ENCODE results near the gene ZSWIM3.

ZSWIM3 gene

DNA sequence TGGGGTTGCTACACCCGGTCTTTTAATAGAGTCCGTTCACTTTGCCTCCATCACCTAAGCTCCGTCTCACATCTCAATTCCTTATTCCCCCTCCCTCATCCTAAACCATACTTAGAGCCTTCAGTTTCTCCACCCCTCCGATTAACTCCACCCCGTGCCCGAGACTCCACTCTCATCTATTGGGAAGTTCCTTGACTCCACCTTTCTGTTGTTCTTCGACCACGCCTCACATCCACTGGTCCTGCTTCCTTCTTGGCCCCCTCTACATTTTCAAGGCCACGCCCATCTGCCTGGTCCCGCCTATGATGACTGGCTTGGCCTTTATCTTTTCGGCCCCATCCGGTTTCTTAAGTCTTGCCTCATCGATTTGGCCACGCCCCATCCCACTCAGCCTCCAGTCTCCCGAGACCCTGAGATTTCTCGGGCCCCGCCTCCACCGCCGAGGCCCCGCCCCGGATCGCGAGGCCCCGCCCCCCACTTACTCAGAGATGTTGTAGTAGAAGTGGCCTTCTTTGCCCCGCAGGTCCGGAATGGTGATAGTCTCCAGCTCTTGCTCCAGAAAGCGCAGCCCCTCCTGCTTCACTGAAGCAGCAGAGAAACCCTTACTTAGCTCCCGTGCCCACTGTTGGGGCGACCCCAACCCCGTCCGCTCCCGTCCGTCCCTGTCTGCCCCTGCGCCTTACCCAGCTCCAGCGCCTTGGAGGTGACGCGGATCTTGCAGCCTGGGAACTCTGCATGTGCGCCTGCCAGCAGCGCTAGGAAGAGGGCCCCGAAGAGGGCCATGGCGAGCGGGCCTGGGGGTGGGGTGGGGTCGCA lies 53.5 kb downstream of the ZSWIM3 start:
- peak; percentile 50 to 74 (median 70) for DNase-seq

DNA sequence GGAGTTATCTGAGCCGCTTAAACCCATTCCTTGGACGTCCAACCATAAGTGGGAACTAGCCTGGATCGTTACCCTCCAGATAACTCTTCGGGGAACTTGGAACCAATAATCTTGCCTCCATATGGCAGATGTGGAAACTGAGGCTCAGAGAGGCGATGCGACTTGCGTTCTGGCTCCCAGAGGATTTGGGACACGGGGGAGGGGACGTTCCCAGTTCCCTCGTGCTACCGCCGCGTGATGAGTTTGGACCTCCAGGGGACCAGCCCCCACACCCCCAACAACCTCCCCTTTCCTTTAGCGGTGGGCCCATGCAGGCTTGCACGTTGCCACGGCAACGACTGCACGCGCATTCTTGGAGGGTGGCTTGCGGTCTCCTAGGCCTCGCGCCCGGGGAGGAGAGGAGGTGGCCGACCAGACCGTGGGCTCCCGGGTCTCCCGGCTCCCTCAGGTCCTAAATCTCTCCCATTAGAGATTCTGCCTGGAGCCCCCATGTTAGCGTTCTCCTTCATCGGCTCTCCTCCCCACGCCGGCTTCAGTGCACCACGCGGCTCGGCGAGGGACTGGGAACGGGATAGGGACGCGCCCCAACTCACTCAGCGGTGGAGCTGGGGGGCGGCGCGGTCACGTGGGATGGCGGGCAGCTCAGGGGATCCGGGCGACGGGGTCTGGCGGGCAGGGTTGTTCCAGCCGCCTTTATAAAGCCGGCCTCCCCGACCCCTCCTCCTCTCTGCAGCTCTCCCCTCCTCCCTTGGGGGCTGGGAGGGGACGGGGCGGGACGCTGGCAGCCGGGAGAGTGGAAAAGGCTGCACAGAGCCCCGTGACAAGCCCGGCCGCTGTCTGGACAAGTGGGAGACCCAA lies 54.3 kb downstream of the ZSWIM3 start, which contains the start of gene PLTP:
TSS of gene PLTP (minus strand) at position 670 of the 858 bp plus-strand sequence. CDS start 703 bp downstream, outside the sequence.
- peak in 1 of 4 experiments; percentile 7 for DNase-seq

DNA sequence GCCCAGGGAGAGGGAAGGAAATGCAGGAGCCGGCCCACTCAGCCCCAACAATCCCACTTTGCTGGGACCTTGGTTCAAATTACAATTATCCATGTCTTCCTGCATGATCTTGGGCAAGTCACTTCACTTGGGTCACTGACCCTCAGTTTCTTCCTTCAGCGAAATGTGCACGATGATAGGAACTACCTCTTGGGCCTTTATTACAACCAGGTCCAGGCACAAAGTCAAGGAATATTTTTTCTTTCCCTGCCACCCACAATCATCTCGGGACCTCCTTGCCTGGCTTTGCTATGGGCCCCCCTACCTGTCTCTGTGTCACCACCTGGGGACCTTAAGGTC lies 54.9 kb downstream of the ZSWIM3 start:
- DNase-seq: no peak

DNA sequence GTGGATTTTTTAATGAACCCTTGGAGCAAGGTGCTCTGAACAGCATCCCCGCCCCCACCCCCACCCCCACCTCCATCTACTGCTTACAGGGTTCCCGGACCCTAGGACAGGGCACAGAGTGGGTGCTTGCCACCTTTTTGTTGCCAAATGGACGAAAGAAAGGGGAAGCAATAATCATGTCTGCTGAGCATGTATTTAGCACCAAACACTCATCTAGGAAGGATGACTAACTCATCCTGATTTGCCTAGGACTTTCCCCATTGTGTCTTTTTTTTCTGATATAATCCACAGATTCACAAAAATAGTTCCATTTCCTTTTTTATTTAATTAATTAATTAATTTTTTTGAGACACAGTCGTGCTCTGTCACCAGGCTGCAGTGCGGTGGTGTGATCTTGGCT lies 55.7 kb downstream of the ZSWIM3 start:
- no peak for DNase-seq

DNA sequence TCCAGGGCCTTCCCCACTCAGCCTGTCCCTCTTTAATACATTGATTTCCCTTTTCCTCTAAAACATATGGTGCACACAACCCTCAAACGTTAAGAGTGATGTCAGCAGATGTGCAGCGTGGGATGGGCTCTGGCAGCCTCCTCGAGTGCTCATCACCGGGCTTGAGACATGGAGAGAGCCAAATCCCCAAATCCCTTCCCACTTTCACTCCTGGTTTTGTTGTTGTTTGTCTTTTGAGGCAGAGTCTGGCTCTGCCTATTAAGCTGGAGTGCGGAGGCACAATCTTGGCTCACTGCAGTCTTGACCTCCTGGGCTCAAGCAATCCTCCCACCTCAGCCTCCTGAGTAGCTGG lies 60.4 kb downstream of the ZSWIM3 start:
- no peak for DNase-seq

DNA sequence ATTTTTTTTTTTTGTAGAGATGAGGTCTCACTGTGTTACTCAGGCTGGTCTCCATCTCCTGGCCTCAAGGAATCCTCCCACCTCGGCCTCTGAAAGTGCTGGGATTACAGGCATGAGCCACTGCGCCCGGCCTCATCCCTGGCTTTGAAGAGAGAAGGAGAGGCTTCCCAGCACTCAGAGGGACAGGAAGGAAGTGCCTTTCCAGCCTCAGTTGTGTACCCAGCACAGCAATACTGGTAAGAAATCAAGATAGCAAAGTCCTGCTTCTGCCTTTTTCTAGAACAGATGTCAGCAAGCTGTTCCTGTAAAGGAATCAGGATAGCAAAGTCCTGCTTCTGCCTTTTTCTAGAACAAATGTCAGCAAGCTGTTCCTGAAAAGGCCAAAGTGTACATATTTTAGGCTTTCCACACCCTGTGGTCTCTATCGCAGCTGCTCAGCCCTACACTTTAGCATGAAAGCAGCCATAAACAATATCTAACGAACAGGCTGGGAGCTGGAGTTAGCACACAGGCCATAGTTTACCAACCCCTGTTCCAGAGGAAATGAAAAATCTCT lies 60.8 kb downstream of the ZSWIM3 start:
- DNase-seq: no peak

DNA sequence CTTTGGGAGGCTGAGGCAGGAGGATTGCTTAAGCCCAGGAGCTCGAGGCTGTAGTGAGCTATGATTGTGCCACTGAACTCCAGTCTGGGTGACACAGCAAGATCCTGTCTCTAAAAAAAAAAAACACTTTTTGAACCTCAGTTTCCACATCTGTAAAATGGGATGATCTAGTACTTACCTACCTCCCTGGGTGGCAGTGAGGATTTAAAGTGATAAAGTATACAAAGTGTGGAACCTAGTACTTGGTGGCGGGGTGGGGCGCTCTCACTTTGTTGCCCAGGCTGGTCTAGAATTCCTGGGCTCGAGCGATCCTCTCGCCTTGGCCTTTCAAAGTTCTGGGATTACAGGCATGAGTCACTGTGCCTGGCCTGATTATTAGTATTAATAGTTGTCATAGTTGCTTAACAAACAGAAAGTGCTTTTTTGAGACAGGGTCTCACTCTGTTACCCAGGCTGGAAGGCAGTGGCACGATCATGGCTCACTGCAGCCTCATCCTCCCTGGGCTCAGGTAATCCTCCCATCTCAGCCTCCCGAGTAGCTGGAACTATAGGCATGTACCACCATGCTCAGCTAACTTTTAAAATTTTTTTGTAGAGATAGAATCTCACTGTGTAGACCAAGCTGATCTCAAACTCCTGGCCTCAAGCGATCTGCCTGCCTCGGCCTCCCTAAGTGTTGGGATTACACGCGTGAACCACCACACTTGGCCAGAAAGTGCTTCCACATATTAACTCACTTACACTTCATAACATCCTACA lies 61.5 kb downstream of the ZSWIM3 start:
- no peak for DNase-seq

DNA sequence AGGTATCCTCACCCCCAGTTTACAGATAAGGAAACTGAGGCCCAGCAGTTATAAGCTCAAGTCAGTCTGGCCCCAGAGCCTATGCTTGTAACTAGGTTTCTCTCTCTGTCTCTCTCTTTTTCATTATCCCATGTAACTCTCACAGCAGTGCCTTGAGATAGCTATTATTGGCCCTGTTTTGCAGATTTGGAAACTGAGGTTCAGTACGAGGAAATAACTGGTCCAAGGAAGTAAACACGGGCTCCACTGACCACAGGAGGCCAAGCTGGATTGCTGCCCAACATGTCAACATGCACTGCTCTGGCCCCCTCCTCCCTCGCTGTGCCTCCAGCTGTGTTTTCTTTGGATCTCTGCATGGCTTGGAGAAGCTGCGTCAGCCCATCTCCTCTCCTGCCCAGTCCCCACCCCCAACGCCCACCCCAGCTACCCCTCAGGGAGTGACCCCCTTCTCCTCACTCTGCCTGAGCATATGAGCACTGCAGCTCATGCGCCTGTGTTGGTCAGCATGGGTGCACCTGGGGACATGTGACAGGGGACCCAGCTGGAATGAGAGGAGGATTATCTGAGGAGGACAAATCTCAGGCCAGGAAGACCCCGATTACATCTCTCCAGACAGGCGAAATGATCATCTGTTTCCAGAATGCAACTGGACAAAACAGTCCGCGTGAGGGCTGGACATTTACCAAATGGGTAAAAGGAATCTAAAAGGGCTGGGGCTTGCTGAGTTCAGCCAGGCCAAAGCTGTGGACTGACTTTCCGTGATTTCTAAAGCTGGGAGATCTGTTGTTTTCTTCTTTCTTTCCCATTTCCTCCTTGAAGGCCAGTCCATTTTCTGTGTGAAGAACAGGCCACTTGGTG lies 62.4 kb downstream of the ZSWIM3 start:
- no peak for DNase-seq

DNA sequence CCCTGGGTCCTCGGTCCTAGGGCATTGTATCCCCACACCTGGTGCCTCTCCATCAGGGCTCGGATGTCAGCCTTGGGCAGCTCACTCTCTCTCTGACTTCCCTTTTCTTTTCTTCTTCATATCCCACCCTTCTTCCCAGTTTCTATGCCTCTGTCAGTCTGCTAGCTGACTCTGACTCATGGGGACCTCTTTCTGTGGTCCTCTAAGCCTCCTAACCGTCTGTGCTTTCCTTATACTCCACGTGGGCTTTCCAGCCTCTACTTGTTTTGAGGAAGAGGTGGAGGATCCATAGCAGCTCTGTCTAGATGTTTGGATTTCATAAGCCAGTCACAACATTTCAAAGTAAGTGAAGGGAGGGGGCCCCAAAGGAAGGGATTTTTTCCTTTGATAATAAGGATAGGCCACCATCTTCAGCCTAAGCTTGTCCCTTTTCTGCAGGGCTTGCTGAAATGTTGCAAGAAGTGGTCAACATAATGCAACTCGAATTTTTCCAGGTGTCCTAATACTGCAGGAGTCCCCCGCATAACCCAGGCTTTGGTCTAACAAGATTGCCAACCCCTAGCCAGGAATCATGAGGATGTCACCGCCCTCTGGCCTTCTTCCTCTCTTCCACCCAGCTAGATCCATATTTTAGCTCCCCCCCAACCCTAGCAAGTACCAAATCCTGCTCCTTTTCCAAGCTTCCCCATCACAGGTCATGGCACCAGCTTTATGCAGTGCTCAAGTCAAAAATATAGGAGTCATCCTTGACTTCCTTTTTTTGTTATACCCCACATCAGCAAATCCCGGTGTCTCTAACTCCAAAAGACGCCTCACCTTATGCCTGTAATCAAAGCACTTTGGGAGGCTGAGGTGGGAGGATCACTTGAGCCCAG lies 63.3 kb downstream of the ZSWIM3 start:
- no peak for DNase-seq

DNA sequence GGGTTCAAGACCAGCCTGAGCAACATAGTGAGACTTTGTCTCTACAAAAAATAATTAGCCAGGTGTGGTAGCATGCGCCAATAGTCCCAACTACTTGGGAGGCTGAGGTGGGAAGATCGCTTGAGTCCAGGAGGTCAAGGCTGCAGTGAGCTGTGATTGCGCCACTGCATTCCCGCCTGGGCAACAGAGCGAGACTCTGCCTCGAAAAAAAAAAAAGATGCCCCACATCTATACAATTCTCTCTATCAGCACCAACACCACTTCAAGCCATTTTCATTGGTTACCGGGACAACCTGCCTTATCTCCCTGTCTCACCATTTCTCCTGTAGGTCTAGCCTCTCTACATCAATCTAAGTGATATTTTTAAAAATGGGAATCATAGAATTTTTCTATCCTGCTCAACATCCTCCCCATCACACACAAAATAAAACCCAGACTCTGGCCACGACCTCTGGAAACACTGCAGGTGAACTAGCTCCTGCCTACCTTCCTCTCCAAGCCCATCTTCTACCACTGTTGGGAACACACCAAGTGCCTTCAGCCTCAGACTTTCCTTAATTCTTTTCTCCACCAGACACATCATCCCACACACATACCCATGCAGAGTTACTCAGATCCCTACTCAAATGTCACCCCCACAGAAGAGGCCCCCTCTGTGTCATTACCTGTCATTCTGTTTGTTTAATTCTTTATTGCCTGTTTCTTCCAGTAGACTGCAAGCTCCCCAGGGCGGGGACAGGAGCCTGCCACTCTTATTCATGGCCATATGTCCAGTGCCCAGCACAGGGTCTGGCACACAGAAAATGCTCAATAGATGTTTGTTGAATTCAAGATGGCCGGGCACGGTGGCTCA lies 64.1 kb downstream of the ZSWIM3 start:
- DNase-seq: no peak

DNA sequence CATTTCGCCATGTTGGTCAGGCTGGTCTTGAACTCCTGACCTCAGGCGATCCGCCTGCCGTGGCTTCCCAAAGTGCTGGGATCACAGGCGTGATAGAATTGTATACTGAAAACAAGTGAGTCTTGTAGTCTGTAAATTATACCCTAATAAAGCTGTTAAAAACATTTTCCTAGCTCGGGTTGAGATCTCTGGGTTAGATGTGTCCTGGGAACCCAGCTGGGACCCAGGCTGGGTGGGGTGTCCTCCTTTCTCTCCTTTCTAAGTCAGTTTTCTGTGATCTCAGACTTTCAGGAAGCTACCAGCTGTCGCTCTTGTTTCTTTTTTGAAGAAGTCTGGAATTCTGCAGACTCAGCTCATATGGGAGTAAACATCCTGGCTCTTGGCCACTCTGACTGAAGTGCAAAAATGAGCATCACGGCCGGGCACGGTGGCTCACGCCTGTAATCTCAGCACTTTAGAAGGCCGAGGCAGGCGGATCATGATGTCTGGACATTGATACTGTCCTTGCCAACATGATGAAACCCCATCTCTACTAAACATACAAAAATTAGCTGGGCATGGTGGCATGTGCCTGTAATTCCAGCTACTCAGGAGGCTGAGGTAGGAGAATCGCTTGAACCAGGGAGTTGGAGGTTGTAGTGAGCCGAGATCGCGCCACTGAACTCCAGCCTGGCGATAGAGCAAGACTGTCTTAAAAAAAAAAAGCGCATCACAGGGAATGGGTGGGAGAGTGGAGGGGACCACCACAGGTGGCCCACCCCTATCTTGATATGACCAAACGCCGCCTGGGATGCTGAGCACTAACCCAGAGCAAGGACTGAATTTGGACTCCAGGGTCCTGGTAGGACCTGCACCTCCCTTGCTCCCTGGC lies 67.2 kb downstream of the ZSWIM3 start:
- no peak for DNase-seq

DNA sequence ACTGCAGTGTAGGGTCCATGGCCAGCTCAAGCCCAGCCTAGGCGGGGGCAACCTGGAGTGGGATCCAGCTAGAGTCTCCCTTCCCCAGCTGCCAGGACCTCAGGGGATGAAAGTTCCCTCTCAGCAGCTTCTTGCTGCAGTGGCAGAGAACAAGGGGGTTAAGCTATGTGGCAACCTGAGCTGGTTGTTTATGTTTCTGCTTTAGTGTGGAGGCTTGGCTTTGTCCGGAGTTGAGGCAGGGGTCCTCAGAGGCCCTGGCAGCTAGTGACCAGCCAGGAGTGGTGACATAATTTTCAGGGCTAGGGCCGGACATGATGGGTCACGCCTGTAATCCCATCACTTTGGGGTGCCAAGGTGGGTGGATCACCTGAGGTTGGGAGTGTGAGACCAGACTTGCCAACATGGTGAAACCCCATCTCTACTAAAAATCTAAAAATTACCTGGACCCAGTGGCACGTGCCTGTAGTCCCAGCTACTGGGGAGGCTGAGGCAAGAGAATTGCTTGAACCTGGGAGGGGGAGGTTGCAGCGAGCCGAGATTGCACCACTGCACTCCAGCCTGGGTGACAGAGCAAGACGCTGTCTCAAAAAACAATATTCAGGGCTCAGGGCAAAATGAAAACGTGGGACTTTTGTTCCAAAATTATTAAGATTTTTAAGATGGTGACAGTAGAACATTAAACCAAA lies 68.5 kb downstream of the ZSWIM3 start:
- DNase-seq: no peak

DNA sequence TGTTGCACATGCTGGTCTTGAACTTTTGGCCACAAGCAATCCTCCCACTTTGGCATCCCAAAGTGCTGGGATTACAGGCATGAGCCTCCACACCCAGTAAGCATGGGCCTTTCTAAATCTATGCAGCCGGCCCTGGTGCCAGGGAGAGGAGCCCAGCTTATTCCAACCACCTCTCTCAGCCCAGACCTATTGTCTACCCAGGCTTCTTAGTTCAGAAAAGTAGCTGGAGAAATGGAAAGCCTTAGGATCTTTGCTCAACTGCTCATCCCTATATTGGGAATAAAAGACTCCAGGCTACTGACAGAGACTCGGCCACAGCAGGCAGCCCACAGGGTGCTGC lies 69.3 kb downstream of the ZSWIM3 start:
- DNase-seq: no peak

DNA sequence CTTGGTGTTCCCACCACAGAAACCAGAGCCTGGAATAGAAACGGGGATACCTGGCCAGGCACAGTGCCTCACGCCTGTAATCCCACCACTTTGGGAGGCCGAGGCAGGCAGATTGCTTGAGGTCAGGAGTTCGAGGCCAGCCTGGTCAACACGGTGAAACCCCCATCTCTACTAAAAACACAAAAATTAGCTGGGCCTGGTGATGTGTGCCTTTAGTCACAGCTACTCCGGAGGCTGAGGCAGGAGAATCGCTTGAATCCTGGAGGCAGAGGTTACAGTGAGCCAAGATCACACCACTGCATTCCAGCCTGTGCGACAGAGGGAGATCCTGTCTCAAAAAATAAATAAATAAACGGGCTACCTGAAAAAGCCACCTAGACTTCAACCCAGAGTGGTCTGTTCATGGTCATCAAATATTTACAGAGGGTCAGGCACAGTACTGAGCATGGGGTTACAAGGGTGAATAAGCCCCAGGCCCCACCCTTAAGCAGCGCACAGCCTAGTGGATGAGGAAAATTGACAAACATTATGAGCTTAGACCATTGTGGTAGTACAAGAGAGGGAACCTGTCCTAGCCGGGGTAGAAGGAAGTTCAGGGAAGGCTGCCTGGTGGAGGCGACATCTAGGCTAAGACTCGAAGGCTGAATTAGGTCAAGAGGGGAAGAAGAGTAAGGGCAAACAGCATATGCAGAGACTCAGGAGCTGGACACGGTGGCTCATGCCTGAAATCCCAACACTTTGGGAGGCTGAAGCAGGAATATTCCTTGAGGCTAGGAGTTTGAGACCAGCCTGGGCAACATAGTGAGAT lies 69.9 kb downstream of the ZSWIM3 start:
- DNase-seq: no peak

Measured in activated naive CD4-positive, alpha-beta T cell (primary cell).